ENCODE results near the gene CSF3R. TPM values are rescaled to one million over a fixed set of nuclear protein-coding genes. Genes with fewer than 3 reads are reported as not detected.

Gene CSF3R
- total RNA-seq = not detected

DNA sequence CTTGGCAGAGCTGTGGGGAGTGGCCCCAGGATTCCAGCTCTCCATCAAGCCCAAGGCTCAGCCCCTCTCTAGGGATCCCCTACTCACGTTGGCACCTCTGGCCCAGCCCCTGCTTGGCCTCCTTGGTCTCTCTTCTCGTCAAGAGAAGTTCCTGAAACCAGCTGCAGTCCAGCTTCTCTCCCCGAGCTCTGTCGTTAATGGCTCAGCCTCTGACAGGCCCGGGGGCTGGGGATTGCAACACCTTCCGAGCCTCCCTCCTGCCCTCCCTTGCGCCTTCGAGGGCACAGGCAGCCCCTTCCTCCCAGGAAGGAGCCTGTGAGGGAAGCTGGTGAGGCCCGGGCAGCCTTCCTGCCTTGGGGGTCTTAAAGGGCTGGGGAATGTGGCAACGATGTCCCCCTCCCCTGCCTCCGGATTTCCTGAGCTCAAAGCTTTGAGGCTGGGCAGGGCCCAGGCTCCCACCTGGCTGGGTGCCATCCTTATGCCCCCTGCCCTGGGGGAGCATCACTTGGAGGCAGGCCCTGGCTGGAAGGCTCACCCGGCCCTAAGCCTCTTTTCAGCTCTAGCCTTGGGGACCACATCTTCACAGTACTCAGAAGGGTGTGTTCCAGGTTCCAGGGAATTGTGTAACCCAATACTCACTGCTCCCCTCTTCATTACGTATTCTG lies at the start of gene CSF3R:
CSF3R (minus strand) TSS at position 190 of the 665 bp plus-strand sequence. CDS start 3,417 bp downstream, outside the sequence.
- ChIA-PET CTCF (no interaction called here), POLR2A (no interaction called here)

- POLR2A ChIA-PET = no interaction called here
- CTCF ChIA-PET = interaction anchor here (2.5 kb wide), 1 partner anchor 16 kb away, joined by 8 read pairs; no protein-coding TSS in a partner anchor
These were observed 49.1 kb upstream of the CSF3R start for GRCh38 chr1:36531833-36532232.

GRCh38 chr1:36530791-36531190 lies 48.1 kb upstream of the CSF3R start:
- ChIA-PET CTCF (interaction anchor here (0.7 kb wide), 1 partner anchor 68 kb away, joined by 3 read pairs; no protein-coding TSS in a partner anchor), POLR2A (no interaction called here)

GRCh38 chr1:36530261-36530660 lies 47.5 kb upstream of the CSF3R start:
- ChIA-PET CTCF (interaction anchor here (0.9 to 1.4 kb wide), 2 partner anchors 14 to 15 kb away, joined by 3 read pairs; no protein-coding TSS in a partner anchor), POLR2A (no interaction called here)

DNA sequence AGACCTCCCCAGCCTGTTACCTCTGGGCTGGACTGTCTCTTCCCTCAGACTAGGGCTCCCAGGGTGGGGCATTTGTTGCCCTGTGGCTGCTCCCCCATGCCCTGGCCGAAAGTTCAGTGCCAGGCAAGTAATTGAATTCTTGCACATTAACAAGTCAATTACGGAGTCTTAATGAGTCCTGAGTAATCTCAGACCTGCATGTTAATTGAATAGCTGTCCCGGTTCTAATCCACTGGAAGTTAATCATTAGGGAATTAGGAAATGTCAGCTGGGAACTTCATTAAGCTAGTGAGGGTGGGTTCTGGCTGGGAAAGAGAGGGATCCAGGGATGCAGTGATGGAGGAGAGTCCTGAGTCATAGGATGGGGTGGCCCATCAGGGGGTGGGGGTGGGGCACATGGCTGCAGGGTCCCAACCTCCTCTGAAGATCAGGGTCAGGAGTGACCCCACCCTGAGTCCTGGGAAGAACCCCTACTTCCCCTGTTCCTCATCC lies 47.1 kb upstream of the CSF3R start:
- CTCF ChIA-PET = interaction anchor here (0.9 to 1.4 kb wide), 2 partner anchors 14 to 15 kb away, joined by 3 read pairs; no protein-coding TSS in a partner anchor

DNA sequence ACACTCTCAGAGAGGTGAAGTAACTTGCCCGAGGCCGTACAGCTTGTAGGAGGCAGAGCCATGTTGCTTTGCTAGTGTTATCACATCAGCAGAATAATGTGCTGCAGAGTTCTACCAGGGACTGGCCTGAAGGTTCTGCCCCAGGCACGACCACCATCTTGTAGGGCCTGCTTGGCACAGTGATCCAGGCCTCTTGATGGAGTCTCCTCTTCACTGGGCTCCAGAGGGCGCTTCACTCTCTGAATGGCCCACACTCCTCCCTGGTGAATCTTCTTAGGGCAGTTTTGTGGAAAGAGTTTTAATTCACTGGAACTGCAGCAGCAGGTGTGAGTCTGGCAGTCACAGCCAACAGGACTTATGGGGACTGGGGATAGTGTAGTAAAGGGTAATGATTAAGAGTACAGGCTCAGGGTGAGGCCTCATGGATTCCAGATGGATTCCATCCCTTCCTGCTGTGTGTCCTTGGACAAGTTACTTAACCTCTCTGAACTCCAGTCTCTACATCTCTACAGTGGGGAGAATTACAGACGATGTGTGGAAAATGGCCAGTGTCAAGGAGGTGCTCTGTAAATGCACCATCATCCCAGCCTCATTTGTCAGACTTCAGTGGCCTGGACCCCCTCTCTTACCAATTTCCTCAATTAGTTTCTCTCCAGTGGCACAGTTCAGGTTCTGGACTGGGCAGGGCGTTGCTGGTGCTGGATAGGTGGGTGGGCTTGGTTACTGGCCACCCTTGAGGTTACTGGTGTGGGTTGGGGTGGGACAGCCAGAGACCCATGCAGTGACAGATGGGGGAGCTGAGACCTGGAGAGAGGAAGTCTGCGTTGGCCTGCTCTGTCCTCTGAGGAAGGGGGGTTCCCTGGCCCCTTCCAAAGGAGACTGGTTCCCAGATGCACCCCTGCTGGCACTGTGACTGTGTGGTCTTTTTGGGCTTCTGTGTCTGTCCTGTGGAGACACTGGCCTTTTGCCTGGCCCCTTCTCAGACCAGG lies 45.9 kb upstream of the CSF3R start:
- CTCF ChIA-PET = interaction anchor here (1.4 kb wide), 1 partner anchor 14 kb away, joined by 3 read pairs; no protein-coding TSS in a partner anchor

More for the DNA sequence above, 47.1 kb upstream of the CSF3R start:
- POLR2A ChIA-PET = no interaction called here

GRCh38 chr1:36525166-36525565 lies 42.5 kb upstream of the CSF3R start:
- CTCF ChIA-PET = no interaction called here
- POLR2A ChIA-PET = no interaction called here

More for the DNA sequence above, 45.9 kb upstream of the CSF3R start:
- POLR2A ChIA-PET = no interaction called here

DNA sequence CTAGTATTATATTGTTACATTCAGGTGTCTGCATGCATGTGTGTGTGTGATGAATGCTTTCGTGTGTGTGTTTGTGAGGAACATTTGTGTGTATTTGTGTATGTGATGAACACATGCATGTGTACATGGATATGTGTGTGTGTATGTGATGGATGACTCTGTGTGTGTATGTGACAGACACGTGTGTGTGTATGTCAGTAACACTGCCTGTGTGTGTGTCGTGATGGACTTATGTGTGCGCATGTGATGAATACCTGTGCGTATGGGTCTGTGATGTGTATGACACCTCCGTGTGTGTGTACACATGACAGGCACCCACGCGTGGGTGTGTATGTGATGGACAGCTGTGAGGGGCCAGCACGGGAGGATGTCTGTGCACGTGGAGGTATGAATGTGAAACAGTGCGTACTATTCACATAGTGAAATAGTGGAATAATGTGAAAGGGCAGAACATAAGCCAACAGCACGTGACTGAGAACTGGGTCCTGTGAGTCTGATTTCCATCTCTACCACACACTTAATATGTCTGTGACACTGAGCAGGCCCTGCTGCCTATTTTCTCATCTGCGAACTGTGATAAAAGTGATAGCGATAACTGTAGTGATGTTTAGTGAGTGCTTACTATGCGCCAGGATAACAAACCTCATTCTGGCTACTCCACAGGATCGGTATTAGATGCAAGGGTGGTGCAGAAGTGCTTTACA lies 41.8 kb upstream of the CSF3R start:
- ChIA-PET POLR2A (no interaction called here), CTCF (interaction anchor here (0.5 kb wide), 1 partner anchor 10 kb away, joined by 3 read pairs; no protein-coding TSS in a partner anchor)

DNA sequence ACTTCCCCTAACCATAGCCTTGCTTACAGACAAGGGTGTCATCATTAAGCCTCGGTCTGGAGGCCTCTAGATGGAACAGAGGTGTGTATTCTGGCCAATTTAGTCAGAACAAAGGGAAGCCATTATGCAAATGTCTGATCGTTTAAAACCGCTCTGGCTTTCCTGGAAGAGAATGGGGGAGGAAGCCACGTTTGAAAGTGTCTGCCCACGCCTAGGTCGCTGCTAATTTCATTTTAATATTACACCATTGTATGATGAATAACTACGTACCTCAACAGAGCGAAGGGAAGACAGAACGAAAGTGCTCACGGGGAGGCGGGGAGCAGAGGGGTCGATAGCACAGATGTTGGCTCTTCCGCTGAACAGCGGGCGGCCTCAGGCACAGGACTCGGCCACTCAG lies 41.1 kb upstream of the CSF3R start:
- ChIA-PET POLR2A (no interaction called here), CTCF (no interaction called here)

DNA sequence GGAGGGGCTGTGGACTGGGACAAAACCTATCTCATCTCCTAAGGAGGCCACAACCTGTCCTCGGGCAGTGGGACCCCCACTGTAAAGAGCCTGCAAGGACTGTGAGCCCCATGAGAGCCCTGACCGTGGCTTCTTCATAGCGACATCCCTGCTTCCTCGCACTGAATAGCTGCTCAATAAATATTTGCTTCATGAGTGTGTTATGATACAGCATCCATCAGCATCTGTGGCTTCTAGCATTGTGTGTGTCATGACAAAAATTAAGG lies 40.5 kb upstream of the CSF3R start:
- CTCF ChIA-PET = no interaction called here
- POLR2A ChIA-PET = no interaction called here

DNA sequence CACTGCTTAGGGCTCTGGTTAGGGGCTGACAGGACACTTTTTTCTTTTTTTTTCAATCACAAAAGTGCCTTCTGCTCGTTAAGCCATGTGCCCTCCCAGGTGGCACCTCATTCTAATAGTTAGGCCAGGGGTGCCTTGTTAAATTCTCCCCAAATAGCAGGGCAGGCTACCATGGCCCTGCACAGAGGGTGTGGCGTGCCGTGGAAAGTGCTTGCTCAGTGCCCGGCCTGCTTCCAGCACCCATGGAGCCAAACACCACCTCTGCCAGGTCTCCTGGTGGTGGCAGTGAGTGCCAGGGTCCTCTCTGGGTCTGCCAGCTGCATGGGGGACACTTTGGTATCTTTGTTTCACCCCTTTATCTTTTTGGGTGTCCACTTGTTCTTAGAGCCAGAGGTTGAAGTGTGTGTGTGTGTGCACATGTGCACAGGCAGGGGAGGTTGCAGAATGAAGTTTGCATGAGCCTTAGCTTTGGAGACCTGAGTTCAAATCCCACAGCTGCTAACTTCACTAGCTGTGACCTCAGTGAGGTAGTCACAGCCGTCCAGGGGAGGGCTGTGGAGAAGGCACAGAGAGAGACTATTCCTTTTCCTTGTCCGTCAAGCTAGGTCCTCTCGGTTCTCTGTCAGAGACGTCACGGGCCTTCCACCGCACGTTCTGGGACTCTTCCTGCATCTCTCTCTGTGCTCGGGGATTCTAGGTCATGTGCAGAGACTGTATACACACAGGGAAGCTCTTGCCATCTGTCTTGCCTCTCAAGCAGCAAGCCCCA lies 39.9 kb upstream of the CSF3R start:
- ChIA-PET POLR2A (no interaction called here), CTCF (interaction anchor here (0.6 kb wide), 1 partner anchor 1047 kb away, joined by 4 read pairs; no protein-coding TSS in a partner anchor)

DNA sequence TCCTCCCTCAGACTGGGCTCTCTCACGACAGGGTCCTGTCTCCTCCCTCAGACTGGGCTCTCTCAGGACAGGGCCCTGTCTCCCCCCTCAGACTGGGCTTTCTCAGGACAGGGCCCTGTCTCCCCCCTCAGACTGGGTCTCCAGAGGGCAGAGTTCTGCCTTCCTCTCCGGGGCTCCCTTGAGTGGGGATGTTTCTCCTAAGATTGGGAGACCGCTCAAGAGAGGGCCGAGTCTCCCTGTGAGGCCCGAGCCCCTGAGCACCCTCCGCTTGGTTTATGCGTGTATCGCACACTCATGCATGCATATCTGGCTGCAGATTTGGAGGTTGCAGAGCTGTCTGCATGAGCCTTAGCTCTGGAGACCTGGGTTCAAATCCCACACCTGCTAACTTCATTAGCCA lies 39.3 kb upstream of the CSF3R start:
- CTCF ChIA-PET = no interaction called here

DNA sequence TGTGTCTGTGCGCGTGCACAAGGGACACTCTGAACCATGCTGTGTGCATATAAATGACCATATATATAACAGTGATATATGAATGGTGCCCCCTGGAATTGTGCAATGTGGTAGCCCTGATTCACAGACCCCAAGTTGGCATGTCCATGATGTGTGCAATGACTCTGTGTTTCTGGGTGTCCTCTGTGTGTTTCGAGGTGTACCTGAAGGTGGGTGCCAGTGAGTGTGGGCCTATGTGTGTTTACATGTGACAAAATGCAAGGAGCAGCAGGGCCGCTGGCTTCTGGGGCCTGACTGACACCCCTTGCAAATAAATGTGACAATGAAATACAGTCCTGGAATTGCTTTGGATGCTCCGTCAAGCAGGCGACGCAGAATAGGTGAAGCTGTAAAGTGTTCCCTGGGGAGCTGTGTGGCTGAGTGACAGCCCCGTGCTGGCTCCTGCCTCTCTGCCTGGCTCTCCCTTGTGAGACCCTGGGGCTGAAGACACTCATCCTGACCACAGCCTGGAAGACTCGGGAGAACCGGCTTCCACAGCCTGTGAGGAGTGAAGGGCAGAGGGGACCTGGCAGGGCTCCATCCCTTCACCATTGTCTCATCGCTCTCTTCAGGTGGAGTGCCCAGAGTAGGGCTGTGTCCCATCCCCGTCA lies 38.2 kb upstream of the CSF3R start:
- ChIA-PET CTCF (no interaction called here), POLR2A (no interaction called here)

More for the DNA sequence above, 39.3 kb upstream of the CSF3R start:
- POLR2A ChIA-PET = no interaction called here

DNA sequence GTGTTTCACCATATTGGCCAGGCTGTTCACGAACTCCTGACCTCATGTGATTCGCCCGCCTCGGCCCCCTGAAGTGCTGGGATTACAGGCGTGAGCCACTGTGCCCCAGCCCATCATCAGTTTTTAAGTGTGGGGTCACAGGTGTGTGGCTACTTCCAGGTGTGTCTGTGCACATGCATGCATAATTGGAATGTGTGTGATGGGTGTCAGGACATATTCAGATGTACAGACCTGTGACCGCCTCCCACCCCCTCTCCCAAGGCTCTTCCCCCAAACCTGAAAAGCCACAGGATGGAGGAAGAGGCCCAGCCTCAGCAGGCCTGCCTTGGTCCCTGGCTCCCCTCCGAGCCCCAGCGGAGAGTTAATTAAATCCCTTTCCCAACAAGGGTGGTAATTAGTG lies 37.3 kb upstream of the CSF3R start:
- ChIA-PET POLR2A (no interaction called here), CTCF (no interaction called here)

- CTCF ChIA-PET = interaction anchor here (1.2 to 2.6 kb wide), 11 partner anchors 11 to 920 kb away, joined by 3 to 13 read pairs (median 6); no protein-coding TSS in a partner anchor
These were observed 34.5 kb upstream of the CSF3R start for GRCh38 chr1:36517011-36517771.

DNA sequence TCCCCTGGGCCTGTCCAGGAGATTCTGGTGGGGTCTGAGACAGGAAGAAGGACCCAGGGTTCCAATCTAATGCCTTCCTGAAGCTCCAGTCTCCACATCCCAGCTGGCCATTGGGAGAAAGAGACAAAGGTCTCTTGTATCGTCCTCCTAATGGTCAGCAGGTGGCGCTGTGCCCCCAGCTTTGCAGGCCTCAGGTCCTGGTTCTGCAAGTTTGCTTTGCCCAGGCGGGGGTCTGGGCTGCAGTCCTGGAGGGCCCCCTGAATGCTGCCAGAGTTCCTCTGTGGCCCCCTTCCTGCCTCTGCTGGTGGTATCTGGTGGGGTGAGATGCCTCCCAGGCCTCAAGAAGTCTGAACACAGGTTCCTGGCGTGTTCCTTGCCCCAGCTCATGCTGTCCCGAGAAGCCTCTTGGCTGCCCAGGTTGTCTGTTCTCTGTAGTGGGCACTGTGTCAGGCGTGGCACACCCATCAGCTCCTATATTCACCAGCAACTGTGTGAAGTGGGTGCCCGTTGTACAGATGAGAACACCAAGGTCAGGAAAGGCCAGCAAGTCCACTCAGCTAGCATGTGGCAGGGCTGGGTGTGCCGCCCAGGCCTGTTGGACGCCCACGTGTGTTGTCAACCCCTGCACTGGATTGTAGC lies 33.8 kb upstream of the CSF3R start:
- ChIA-PET POLR2A (no interaction called here), CTCF (interaction anchor here (0.9 to 2.6 kb wide), 16 partner anchors 10 to 921 kb away, joined by 3 to 13 read pairs (median 4); no protein-coding TSS in a partner anchor)

More at GRCh38 chr1:36517011-36517771, 34.5 kb upstream of the CSF3R start:
- POLR2A ChIA-PET = no interaction called here
